Progenitor cell of endocrine pancreas (in vitro differentiated cells): ENCODE measurements around the gene MYH16. TPM values are rescaled to one million over a fixed set of nuclear protein-coding genes. Genes with fewer than 3 reads are reported as not detected.
A peak's percentile ranks its signal among the peaks of the same experiment; 100 is the strongest.

Experiments used
- DNase-seq: peaks from one replicate; pipeline ENCODE4 v3.0.0; 2021; ENCODE audit warnings: low spot score; ENCODE audit not compliant: unreplicated experiment
- H3K27ac Mint-ChIP-seq: 2 replicates; pipeline ENCODE4 v1.8.0; 2021; ENCODE audit warnings: mild to moderate bottlenecking, moderate library complexity, mixed read lengths
- H3K27me3 Mint-ChIP-seq: 2 replicates; pipeline ENCODE4 v1.8.0; 2021; ENCODE audit warnings: mixed read lengths
- H3K36me3 Mint-ChIP-seq: 2 replicates; pipeline ENCODE4 v1.8.0; 2022; ENCODE audit warnings: mixed read lengths; ENCODE audit not compliant: insufficient read depth
- H3K4me1 Mint-ChIP-seq: 2 replicates; pipeline ENCODE4 v1.8.0; 2021; ENCODE audit warnings: low read depth, mixed read lengths
- H3K4me3 Mint-ChIP-seq: 2 replicates; pipeline ENCODE4 v1.8.0; 2021; ENCODE audit warnings: low read depth, mild to moderate bottlenecking, moderate library complexity, mixed read lengths
- H3K9me3 Mint-ChIP-seq: 2 replicates; pipeline ENCODE4 v1.8.0; 2021; ENCODE audit warnings: low read depth, mixed read lengths
- total RNA-seq: library from RNA; stranded (reverse); gene quantifications from 2 replicates; pipeline ENCODE4 v1.2.1, GENCODE V29; 2021
- TF ChIP-seq, protein P1 (sequence below): fragments of 200-600 bp; sonication (generic); IDR thresholded peaks from one replicate; pipeline ENCODE4 v1.5.0; 2021; ENCODE audit warnings: antibody characterized with exemption, mild to moderate bottlenecking; ENCODE audit not compliant: unreplicated experiment

MYH16 gene
- total RNA-seq, 1 donor from 2014 or later, result not detected

DNA sequence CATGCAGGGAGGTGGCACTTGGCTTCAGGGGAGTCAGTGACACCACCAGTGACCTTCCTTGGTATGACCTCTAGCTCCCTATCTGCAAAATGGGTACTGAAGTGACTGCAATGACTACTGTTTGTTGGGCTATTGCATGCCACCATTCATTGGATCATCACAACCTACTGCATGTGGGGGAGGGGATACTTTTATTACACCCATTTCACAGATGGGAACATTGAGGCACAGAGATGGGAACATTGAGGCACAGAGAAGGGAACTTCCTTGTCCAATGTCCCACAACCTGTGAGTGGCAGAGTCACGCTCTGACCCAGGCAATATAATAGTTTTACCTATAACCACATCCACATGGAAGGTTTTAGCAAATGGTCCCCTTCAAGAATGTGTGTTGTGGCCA, 12.2 kb upstream of the MYH16 start:
- TF ChIP-seq, protein P1, sequence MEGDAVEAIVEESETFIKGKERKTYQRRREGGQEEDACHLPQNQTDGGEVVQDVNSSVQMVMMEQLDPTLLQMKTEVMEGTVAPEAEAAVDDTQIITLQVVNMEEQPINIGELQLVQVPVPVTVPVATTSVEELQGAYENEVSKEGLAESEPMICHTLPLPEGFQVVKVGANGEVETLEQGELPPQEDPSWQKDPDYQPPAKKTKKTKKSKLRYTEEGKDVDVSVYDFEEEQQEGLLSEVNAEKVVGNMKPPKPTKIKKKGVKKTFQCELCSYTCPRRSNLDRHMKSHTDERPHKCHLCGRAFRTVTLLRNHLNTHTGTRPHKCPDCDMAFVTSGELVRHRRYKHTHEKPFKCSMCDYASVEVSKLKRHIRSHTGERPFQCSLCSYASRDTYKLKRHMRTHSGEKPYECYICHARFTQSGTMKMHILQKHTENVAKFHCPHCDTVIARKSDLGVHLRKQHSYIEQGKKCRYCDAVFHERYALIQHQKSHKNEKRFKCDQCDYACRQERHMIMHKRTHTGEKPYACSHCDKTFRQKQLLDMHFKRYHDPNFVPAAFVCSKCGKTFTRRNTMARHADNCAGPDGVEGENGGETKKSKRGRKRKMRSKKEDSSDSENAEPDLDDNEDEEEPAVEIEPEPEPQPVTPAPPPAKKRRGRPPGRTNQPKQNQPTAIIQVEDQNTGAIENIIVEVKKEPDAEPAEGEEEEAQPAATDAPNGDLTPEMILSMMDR, result no peak
- Mint-ChIP-seq H3K9me3 (no peaks in the 10 kb centered on the region), H3K4me3 (no peak overlapping the region)

GRCh38 chr7:99261646-99262045, 11.0 kb upstream of the MYH16 start:
- DNase-seq, result no peak
- Mint-ChIP-seq H3K36me3 (peaks cover 2% of the 10 kb centered on the region), H3K4me3 (no peak overlapping the region), H3K4me1 (peaks cover 17% of the 10 kb centered on the region), H3K9me3 (peaks cover 7% of the 10 kb centered on the region), H3K27me3 (peaks cover 24% of the 10 kb centered on the region), H3K27ac (peak overlapping the region; percentile 14)
- TF ChIP-seq, protein P1, result no peak

More for the DNA sequence above, 12.2 kb upstream of the MYH16 start:
- Mint-ChIP-seq H3K4me1 (peaks cover 12% of the 10 kb centered on the region), H3K36me3 (no peaks in the 10 kb centered on the region), H3K27me3 (peaks cover 20% of the 10 kb centered on the region), H3K27ac (no peak overlapping the region)
- DNase-seq, result no peak

DNA sequence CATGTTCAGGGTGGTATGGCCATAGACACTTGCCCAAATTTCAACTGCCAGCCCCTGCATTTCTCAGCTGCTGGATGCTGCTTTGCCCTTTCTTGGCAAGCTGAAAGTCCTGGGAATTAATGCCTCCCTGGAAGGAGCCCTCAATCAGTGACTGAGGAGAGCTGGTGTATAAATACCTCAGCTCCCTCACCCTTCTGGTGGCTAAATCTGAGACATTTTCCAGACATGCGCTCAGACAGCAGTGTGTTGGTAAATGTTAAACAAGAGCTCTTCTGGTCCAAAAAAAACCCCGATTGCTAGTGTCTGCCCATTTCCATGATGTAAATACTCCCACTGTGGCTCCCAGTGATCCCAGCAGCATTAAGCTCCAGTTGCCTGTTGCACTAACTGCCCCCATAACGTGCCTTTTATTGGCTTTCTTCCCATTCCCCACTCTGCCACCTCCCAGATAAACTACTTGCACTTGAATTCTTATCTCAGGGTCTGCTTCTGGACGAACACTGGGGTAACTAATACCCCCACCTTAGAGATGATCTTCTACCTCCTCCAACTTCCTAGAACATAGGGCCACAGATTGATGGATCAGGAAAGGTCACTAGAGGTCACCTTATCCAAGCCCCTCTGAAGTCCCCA, 6.7 kb upstream of the MYH16 start:
- Mint-ChIP-seq H3K4me1 (peaks cover 18% of the 10 kb centered on the region), H3K9me3 (peaks cover 8% of the 10 kb centered on the region), H3K4me3 (no peak overlapping the region), H3K36me3 (peaks cover 2% of the 10 kb centered on the region), H3K27ac (no peak overlapping the region), H3K27me3 (peaks cover 22% of the 10 kb centered on the region)
- TF ChIP-seq, protein P1, result no peak
- DNase-seq, result no peak

GRCh38 chr7:99267481-99267840, 5.2 kb upstream of the MYH16 start:
- peaks cover 8% of the 10 kb centered on the region for H3K9me3 Mint-ChIP-seq
- DNase-seq, result no peak
- peaks cover 11% of the 10 kb centered on the region for H3K4me1 Mint-ChIP-seq
- peaks cover 18% of the 10 kb centered on the region for H3K27me3 Mint-ChIP-seq
- peaks cover 2% of the 10 kb centered on the region for H3K36me3 Mint-ChIP-seq
- no peak overlapping the region for H3K27ac Mint-ChIP-seq
- TF ChIP-seq, protein P1, result no peak
- no peak overlapping the region for H3K4me3 Mint-ChIP-seq

DNA sequence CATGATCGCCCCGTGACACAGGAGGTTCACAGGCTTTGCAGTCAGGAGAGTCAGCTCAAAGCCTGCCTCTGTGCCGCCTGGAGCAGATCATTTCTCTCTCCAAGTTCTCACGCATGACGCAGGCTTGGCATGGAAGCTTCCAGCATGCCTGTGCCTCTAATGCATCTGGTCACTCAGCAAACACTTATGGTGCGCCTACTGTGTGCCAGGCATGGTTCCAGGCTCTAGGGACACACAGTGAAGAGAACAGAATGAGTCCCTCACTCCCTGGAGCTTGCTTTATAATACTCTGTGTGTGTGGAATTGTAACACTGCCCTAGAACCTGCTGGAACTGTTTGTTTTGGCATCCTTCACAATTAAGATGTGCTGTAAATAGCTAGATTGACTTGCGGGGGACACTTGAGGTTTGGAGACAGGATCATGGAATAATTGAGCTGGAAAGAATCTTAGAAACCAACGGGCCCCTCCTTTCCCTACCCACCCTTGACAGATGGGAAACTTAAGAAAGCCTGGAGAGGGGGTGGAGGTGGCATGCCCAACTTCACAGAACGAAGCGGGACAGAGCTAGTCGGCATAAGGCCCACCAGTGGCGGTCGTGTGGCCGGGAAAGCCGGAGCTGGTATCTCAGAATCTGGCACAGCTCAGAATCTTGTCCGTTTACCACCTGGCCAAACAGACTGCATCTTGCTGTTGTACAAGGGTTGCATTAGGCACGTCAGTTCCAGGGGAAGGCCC, 4.6 kb upstream of the MYH16 start:
- TF ChIP-seq, protein P1, result no peak
- peaks cover 8% of the 10 kb centered on the region for H3K9me3 Mint-ChIP-seq
- no peak overlapping the region for H3K27ac Mint-ChIP-seq
- H3K36me3 Mint-ChIP-seq, result peaks cover 2% of the 10 kb centered on the region
- peaks cover 18% of the 10 kb centered on the region for H3K27me3 Mint-ChIP-seq
- H3K4me3 Mint-ChIP-seq, result no peak overlapping the region
- H3K4me1 Mint-ChIP-seq, result peaks cover 11% of the 10 kb centered on the region
- no peak for DNase-seq
